Measurements from ENCODE around the gene SRD5A2. TPM values are rescaled to one million over a fixed set of nuclear protein-coding genes. Genes with fewer than 3 reads are reported as not detected.

The SRD5A2 gene
- total RNA-seq, 1 experiment from 2014 or later: not detected

GRCh38 chr2:31531101-31531500 is 49.6 kb downstream of the SRD5A2 start:
- H3K4me2 ChIP-seq (ENCODE audit: low read length): no peak overlapping the region
- CTCF ChIA-PET: no interaction called here
- intact Hi-C loops (cut with micrococcal nuclease): no loop called here
- no peaks in the 10 kb centered on the region for H3K4me1 ChIP-seq (ENCODE audit: control insufficient read depth in 1 of 2, insufficient read depth in 2 of 2, low read length in 2 of 2)
- no peak overlapping the region for H2AFZ ChIP-seq (ENCODE audit: low read depth, low read length, poor library complexity, severe bottlenecking)
- no peak for DNase-seq (ENCODE audit: low read depth, low spot score)
- no peaks in the 10 kb centered on the region for H3K36me3 ChIP-seq (ENCODE audit: control insufficient read depth in 1 of 2, insufficient read depth in 2 of 2, low read length in 2 of 2)
- no peaks in the 10 kb centered on the region for H3K9me2 ChIP-seq (ENCODE audit: insufficient read depth)
- no peak overlapping the region for H3K4me3 ChIP-seq (replicated peaks in 1 of 2; ENCODE audit: low read depth in 1 of 2, low read length in 2 of 2)
- no peaks in the 10 kb centered on the region for H3K79me2 ChIP-seq (ENCODE audit: insufficient read depth, low read length)
- RAD21 ChIA-PET (ENCODE audit: low non-redundant PET in 1 of 2, low total read pairs in 2 of 2, uncharacterized antibody in 2 of 2, unreplicated experiment in 2 of 2): no interaction called here
- peaks cover 27% of the 10 kb centered on the region for H3K27me3 ChIP-seq (ENCODE audit: insufficient read depth, low read length)
- no peaks in the 10 kb centered on the region for H3K9me3 ChIP-seq (ENCODE audit: control insufficient read depth in 1 of 2, insufficient read depth in 1 of 2, low read depth in 1 of 2, low read length in 2 of 2)
- H3K27ac ChIP-seq (ENCODE audit: low read depth, low read length): no peak overlapping the region
- no peak for ATAC-seq
- no peak for TF ChIP-seq MAX (IDR thresholded peaks at IDR 0.05)
- no peak for TF ChIP-seq CBX3 (IDR thresholded peaks at IDR 0.05; ENCODE audit: low read depth)
- no peak for TF ChIP-seq ATF3 (IDR thresholded peaks at IDR 0.05)
- no peak for TF ChIP-seq EZH2 (IDR thresholded peaks at IDR 0.05)
- no peak for TF ChIP-seq RAD21 (IDR thresholded peaks at IDR 0.05; ENCODE audit: low read depth)
- no TSS peak for BruUV-seq (replicated peaks)
- no peak overlapping the region for H3K9ac ChIP-seq (ENCODE audit: low read length)
- H4K20me1 ChIP-seq (ENCODE audit: insufficient read depth): no peaks in the 10 kb centered on the region
- POLR2A ChIA-PET: no interaction called here

GRCh38 chr2:31529256-31529655 is 51.5 kb downstream of the SRD5A2 start:
- H3K79me2 ChIP-seq (ENCODE audit: insufficient read depth, low read length): no peaks in the 10 kb centered on the region
- H3K4me1 ChIP-seq (ENCODE audit: control insufficient read depth in 1 of 2, insufficient read depth in 2 of 2, low read length in 2 of 2): no peaks in the 10 kb centered on the region
- H4K20me1 ChIP-seq (ENCODE audit: insufficient read depth): no peaks in the 10 kb centered on the region
- no peak overlapping the region for H3K27ac ChIP-seq (ENCODE audit: low read depth, low read length)
- RAD21 ChIA-PET (ENCODE audit: low non-redundant PET in 1 of 2, low total read pairs in 2 of 2, uncharacterized antibody in 2 of 2, unreplicated experiment in 2 of 2): no interaction called here
- no TSS peak for BruUV-seq (replicated peaks)
- H3K9me2 ChIP-seq (ENCODE audit: insufficient read depth): no peaks in the 10 kb centered on the region
- no peaks in the 10 kb centered on the region for H3K36me3 ChIP-seq (ENCODE audit: control insufficient read depth in 1 of 2, insufficient read depth in 2 of 2, low read length in 2 of 2)
- POLR2A ChIA-PET: no interaction called here
- ATAC-seq (no peak), DNase-seq (ENCODE audit: low read depth, low spot score) (no peak)
- intact Hi-C loops (cut with micrococcal nuclease): no loop called here
- H3K9ac ChIP-seq (ENCODE audit: low read length): no peak overlapping the region
- H2AFZ ChIP-seq (ENCODE audit: low read depth, low read length, poor library complexity, severe bottlenecking): no peak overlapping the region
- H3K4me3 ChIP-seq (replicated peaks in 1 of 2; ENCODE audit: low read depth in 1 of 2, low read length in 2 of 2): no peak overlapping the region
- H3K9me3 ChIP-seq (ENCODE audit: control insufficient read depth in 1 of 2, insufficient read depth in 1 of 2, low read depth in 1 of 2, low read length in 2 of 2): no peaks in the 10 kb centered on the region
- TF ChIP-seq REST (IDR thresholded peaks at IDR 0.05; ENCODE audit: low read depth) (no peak), JUND (IDR thresholded peaks at IDR 0.05) (no peak), EZH2phosphoT487 (IDR thresholded peaks at IDR 0.05; ENCODE audit: borderline replicate concordance) (no peak)
- no peak overlapping the region for H3K4me2 ChIP-seq (ENCODE audit: low read length)
- peaks cover 30% of the 10 kb centered on the region for H3K27me3 ChIP-seq (ENCODE audit: insufficient read depth, low read length)
- CTCF ChIA-PET: no interaction called here

Measured in HCT116 (cell line).